HG03060 (cell line): ENCODE results near the gene SRPK3.

ENCODE experiments used
- ATAC-seq: cut with Tn5 transposase; IDR thresholded peaks from one replicate; pipeline ENCODE4 v1.9.1; 2021; ENCODE audit warnings: low read depth, moderate number of reproducible peaks; ENCODE audit not compliant: unreplicated experiment

SRPK3 gene

DNA sequence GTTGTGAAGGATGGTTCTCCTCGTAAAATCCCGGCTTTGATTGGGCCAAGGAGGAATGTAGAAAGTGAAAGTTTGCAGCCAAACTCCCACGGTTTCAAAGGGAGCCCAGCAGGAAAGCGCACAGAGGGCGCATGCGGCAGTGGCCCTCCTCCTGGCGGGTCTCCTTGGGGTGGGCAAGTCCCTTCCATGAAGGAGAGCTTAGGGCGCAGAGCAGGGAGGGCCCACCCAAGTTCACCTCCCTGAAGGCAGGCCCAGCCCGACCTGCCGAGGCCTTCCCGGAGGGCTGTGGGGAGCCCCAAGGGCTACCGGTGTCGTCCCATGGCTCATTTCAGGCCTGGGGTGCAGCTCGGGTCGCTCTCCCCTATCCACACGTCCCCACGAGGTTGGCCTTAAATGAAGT, 47.5 kb downstream of the SRPK3 start:
- ATAC-seq: no peak

DNA sequence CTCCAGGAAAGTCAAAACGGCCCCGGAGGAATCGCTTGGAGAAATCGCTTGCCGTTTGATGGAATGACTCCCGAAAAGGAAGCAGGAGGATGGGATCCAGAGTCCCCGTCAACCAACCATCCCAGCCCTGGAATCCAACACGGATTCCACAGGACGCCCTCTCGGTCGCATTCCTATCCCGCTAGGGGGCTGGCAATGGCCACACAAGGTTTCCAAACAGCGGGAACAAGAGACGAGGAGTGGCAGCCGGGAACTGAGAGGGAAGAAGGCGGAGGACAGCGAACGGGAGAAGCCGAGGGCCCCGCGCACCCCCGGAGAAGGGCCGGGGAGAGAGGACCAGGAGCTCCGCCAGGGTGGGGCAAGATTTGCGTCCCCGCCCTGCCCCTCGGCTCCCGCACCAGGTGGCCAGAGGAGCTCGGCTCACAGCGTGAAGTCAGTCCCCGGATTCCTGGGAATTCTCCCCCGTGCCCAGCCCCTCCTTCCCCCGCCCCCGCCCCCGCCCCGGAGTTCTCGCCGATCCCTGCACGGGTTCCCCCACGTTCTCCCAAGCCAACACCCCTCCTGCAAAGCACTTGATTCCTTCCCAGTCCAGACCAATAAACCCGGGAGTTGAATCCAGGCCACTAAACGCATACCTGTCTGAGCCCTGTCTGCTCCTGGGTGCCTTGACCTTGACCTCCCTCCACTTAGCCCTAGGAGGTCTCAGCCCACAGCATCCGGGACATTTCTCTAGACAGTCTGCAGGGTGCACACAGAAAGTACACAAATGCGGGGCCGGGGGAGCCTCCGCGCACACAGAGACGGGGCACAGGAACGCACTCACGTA, 48.1 kb downstream of the SRPK3 start:
- no peak for ATAC-seq

- ATAC-seq: no peak
Observed at GRCh38 chrX:153829549-153829798, 48.6 kb downstream of the SRPK3 start.

- ATAC-seq: no peak
Observed at GRCh38 chrX:153829799-153830639, 49.2 kb downstream of the SRPK3 start, which contains the start of gene PDZD4. TSS of gene PDZD4 (minus strand) at chrX:153830544. CDS start at chrX:153830298, 246 bp downstream.

- no peak for ATAC-seq
Observed at GRCh38 chrX:153830640-153831428, 50.0 kb downstream of the SRPK3 start.

GRCh38 chrX:153831429-153832150, 50.7 kb downstream of the SRPK3 start:
- ATAC-seq: no peak

DNA sequence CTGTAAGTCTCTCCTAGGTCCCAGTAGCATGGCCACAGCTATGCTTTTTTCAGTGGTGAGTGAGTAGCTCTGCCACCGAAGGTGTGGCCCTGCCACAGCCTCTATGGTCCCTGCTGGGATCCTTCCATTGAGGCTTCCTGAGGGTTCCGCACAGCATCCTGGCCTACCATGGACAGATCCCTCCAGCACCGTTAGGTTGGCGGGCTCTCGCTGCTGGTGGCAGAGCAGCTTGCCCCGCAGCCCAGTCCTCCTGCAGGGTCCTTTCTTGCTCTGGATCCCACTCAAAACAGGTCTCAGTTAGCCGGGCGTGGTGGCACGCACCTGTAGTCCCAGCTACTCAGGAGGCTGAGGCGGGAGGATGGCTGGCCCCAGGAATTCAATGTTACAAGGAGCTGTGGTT, 51.9 kb downstream of the SRPK3 start:
- no peak for ATAC-seq
